ENCODE results near the gene LYVE1.
A peak's percentile ranks its signal among the peaks of the same experiment; 100 is the strongest.

Gene LYVE1

DNA sequence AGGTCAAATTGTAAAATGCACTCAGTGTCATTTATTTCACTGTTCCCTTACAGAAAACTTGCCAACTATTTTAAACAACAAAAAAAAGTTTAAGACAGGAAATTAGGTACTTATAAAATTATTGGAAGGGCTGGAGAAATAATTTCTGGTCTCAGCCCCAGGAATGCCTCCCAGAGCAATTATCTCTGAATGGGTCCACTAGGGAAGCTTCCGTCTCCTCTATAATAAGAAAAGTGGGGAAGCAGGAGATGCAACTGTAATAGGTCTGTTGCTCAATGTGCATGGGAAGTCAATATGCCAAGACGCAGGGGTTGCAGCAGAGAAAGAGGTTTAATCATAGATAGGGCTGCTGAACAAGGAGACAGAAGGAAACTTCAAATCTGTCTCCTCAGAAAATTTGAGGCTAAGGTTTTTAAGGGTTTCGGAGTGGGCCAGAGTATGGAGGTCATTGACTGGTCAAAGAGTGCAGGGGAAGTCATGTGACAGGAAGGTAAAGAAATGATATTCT, 16.6 kb downstream of the LYVE1 start:
- DNase-seq: no peak

DNA sequence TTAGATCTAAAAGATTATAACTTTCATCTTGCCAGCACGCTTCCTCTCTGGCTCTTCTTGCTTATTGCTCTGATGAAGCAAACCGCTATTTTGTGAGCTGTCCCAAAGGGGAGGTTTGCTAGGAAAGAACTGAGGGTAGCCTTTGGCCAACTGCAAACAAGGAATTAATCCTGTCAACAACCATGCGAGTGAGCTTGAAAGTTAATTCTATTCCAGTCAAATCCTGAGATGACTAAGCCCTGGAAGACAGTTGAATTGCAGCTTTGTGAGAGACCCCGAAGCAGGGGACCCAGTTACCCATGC, 17.2 kb downstream of the LYVE1 start:
- DNase-seq: no peak

DNA sequence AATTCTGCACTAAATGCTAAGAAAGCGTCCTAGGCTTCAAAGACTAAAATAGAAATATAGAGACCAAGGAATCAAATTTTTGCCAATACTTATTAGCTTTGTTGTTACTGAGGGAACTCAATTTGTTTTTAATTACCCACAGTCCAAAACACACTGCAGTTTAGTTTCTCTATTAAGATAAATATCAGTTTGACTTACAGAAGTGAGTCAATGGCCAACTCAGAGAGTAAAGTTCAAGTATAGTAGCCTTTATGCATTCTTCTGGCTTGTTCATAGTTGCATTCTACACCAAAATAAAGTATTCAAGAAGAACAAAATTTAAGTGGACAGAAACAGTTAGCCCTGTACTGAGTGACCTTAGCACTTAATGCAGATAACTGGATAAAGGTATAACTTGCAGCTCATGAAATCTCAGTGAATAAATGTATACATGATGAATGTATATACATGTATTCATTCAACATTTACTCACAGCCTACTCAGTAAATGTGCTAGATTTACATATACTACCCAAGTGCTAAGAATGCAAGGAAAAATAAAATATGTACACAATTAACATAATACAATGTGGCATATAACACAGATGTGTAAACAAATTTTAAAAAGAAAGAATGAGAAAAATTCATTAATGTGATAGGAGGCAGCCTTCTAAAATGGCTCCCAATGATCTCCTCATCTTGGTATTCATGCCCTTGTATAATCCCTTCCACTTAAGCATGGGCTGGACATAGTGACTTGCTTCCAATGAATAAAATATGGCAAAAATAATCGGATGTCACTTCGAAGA, 17.8 kb downstream of the LYVE1 start:
- DNase-seq: peak; percentile 43

DNA sequence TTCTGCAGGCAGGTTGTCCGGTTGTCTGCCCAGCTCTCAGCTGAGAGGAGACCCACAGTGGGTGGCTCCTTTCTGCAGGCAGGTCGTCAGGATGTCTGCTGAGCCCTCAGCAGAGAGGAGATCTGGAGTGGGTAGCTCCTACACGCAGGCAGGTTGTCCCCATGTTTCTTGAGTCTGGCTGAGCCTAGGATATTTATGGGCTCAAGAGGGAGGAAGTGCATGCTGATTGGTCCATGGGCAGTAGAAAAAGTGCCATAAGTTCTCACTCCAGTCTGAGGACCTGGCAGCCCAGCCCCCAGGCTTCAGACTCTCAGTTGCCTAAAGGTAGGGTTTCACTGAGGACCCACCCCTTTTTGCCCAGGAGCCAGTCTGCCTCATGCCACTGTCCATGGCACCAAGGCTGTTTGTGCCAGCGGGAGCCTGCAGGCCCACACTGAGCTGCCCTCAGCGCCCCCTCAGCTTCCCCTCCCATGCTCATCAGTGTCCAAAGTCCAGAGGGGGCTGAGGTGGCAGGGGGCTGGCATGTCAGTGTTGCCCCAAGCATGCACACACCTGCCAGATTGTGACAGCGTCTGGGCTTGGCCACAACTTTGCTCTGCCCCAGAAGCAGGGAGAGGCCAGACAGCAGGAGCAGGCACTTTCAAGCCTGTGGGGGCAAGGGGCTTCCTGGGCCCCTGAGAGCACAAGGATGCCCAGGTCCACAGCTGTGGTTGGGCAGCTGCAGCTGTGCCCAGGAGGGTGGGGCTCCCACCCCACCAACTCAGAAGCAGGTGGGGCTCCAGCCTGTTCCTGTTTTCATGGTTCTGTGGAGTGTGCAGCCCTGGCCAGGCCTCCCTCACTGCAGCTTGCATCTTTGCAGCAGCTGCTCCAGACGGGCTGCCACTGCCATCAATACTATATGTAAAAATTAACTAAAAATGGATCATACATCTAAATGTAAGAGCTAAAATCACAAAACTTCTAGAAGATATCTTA, 23.7 kb downstream of the LYVE1 start:
- no peak for DNase-seq

DNA sequence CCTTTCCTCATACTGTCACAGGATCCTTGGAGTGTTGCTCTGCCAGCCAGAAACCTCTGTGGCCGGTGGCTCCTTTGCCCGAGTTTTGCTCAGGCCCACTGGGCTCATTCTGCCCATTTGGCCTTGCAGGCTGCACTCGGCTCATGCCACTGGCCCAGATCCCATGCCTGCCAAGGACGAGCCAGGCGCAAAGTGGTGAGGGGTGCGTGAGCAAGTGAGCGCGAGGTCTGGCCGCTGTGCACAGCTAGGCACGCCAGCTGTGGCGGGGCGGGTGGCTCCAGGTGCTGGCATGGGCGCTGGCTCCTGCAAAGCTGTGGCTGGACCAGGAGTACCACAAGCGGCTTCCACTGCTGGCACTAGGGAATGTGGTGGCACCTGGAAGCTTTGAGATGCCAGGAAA, 24.7 kb downstream of the LYVE1 start:
- DNase-seq: no peak

DNA sequence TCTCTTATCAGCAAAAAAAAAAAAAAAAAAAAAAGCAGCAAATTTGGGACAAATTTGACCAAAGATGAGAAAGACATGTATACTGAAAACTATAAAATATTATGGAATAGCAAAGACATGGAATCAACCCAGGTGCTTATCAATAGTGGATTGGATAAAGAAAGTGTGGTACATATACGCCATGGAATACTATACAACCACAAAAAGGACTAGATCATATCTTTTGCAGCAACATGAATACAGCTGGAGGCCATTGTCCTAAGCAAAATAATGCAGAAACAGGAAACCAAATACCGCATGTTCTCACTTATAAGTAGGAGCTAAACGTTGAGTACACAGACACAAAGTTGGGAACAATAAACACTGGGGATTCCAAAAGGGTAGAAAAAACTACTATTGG, 25.7 kb downstream of the LYVE1 start:
- no peak for DNase-seq

DNA sequence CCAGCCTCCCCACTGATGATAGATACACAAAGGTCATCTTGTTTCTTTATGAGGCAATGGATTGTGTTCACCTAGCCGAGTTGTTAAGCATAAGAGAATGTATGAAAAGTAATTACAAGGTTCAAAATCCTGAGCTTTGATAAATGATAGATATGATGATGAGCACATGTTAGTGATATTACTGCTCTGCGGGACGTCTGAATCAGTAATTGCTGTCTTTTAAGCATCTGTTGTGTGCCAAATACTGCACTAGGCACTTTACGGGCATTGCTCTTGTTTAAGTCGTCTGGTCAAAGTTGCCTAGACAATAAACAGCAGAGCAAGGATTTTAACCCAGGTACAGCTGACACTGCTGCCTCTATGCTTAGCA, 26.9 kb downstream of the LYVE1 start:
- no peak for DNase-seq

DNA sequence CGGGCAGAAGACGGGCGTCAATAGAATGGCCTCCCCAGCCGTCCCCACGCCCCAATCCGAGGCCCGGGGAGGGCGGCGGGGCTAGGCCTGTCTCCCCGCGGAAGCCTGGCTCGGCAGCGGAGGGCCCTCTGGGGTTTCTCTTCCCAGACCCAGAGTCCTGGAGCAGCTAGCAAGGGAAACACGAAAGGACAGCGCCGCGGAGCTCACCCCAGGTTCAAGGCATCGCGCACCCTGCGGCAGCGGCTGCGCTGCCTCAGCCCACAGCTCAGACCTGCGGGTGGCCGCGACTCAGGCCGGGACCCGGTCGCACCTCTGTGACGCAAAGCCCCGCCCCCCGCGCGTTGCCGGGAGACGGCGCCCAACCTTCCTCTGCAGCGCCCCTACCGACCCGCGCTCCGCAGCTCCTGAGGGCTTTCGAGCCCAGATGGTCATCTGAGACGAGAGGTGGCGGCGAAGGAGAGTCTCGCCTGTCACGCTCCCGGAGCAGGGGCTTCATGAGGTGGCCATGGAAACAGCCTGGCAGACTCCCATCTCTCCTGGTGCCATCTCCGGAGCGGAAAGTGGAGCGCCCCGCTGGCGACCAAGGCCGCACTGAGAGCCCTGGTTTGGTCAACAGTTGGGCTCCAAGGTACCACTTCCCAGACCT, 27.4 kb downstream of the LYVE1 start, which contains the start of gene RNF141:
TSS of gene RNF141 (minus strand) at position 273 of the 646 bp plus-strand sequence. CDS start 7,029 bp downstream, outside the sequence.
- DNase-seq: peak; percentile 89

DNA sequence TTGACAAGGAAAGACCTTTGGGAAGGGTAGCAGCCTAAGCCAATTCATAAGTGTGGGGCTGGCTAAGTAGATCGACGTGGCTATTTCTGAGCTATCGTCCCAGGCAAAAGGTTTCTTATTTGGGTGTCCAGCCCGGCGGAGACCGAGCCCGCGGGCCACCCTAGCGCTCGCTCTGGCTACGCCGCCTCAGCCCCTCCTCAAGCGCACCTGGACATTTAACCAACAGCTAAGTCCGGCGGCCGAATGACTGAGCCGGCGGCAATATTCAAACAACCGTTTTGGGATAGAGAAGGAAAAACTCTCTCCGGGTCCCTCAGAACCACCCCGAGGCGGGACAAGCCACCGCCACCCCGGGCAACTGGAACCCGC, 27.9 kb downstream of the LYVE1 start:
- peak; percentile 14 for DNase-seq

DNA sequence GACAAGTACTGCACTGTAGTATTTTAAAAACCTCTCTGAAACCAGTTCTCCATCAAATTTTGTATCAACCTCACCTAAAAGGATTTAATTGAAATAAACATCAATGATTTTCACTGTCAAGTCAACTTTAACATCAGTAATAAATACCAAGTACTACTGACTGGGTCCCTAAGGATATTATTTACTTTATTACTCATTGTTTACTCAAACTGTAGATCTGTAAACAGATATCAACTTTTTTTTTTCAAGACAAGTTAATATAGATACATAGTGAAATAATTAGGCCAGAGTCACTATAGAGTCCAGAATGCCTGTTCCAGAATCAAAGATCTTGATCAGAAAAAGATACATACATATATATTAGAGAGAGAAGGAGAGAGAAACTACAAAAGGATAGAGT, 29.1 kb downstream of the LYVE1 start:
- no peak for DNase-seq

DNA sequence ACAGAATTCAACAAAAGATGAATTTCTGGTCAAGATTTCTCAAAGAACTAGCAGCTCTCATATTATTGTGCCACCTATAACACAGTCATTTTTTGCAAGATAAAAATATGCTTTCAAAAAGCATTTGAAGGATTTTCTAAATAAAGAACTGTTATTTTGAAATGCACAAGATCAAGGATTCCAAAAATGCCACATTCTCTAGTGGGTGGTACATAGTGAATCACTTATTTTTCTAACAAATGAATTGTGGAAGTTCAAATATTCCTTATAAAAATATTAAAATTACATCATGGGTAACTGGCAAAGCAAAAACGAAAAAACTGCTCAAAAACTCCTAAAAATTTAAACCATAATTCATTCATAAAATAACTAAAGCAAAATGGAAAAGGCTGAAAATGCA, 29.5 kb downstream of the LYVE1 start:
- no peak for DNase-seq

DNA sequence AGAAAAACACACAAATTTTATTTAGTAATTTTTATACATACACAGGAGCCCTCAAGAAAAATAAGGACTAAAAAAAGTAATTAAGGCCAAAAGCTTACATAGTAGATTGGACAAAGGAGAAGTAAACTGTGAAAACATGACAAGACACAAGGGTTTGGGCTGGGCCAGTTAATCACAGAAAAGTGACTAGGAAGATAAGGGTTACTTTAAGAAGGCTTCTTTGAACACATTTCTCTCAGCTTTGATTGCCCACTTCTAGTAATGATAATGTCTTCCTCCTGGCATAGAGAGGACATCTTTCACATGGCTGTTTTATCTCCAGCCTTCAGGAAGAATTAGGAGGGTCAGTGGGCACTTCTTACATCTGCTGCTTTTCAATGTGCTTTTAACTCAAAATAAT, 30.9 kb downstream of the LYVE1 start:
- no peak for DNase-seq

DNA sequence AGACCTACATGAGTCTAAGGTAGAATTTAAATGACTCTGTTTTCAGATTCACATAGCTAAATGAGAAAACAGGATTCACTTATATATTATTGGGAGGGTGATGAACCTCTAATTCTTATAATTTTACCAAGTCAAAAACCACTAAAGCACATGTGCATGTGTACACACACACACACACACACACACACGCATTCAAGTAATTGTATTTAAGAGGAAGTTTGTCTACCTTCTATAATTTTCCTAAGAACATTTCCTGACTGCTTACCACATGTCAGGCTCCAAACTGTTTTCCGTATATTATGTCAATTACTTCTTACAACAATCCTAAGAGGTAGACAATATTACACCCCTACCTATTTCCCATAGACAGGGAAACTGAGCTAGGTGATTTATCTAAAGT, 34.1 kb downstream of the LYVE1 start:
- no peak for DNase-seq

DNA sequence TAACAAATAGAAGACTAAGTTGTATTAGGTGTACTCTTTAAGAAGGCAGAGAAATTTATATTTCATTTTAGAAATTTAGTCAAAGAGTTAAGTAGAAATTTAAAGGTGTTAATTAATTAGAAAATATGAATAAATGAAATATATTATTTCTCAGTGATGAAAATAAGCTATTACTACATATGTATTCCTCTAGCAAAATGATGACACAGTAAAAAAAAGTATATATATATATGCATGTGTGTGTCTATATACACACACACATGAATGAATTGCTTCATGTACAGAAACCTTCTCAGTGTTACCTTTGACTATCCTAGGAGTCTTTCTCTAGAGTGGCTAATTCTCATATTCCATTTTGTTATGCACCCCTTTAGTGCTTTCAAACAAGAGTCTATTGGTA, 35.1 kb downstream of the LYVE1 start:
- no peak for DNase-seq

DNA sequence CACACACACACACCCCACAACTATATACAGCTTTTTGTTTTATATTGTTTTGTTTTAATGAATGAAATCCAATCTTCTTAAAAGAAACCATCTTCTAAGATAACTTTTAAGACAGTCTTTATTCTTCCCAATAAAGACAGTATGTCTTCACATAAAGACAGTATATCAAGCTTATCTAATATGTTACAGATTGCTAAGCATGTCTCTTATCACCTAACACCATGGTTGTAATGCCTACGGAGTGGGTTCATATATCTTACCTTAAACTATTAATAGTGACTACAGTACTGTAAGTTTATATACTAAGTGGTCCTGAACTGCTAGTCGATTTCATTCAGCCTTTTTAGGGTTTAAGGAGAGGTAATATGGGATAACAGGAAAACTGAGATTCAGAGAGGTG, 35.9 kb downstream of the LYVE1 start:
- DNase-seq: no peak

DNA sequence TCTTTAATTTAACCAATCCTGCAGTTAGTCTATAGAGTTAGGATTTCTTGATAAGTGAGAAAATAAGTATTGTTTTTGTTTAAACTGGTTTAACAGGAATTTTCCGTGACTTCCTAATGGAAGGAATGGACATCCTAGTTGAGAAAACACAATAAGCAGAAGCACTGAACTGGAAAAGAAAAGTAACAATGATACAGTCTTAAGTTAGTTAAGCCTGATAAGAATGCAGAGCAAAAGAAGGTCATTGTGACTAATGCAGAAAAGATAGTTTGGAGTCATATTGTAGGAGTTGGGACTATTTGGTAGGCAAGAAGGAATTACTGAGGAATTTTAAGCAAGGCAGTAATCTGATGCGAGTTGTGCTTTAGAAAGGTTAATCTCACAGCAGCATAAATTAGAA, 39.2 kb downstream of the LYVE1 start:
- peak; percentile 22 for DNase-seq

DNA sequence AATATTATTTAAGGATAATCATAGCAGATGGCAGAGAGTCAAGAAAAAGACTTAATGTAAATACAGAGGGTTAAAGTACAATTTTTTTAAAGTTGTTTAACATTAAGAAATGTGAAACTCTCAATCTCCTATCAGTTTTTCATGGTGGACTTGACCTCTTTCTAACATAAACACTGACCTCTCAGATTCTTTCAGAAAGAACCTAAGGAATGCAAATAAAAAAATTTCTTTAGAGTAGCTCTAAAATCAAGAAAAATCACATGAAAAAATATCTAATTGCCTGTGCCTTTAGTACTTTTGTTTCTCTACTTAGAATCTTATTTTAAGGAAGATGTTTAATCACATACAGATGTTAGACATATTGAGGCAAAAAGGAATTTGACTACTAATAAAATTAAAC, 40.3 kb downstream of the LYVE1 start:
- peak; percentile 20 for DNase-seq

DNA sequence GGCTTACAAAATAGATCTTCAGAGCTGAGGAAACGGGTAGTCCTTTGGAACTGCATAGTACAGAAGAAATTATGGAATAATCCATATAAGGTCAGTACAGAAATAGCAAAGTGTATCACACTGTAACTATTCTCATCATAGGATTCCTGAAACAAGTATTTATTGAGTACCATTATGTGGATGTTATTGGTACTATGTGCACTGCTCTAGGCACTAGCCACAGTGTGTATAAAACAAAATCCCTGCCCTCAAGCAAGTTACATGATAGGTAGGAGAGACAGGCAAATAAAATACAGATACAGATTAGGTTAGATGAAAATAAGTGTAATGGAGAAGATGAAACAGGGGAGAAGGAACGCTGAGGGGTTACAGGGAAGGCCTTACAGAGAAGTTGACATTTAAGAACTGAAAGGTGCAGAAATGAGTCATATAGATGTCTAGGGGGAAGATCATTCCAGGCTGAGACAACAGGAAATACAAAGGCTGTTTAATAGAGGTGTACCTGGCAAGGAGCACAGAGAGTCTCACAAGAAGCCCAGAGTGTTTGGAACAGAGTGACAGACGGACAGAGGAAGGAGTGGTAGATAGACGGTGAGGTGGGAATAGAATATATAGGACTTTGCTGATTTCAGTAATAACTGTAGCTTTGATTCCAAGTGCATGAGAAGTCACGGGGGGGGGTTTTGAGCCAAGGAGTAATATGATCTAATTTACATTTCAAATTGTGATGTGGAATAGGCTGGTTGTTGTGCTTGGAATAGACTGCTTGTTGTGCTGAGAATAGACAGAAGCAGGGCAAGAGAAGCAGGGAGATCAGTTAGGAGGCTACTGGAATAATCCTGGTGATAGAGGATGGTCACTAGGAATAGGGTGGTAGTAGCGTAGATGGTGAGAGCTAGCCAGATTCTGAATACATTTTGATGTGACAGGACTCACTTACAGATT, 41.2 kb downstream of the LYVE1 start:
- no peak for DNase-seq

DNA sequence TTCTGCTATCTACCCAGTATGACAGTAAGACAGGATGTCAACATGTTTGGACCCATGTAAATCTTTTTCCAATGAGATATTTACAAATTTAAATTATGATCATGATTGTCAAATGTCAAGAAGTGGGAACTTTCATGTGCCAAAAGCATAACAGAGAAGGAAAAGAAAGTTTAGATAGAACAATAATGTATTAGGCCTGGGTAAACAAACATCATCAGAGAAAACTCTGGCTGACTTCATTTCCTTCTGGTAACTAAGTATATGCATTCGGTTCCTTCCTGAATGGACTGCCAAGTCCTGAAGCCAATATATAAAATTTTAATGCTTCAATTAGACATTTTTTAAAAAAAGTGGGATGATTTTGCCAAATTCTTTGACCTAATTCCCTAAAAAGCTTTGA, 44.0 kb downstream of the LYVE1 start:
- no peak for DNase-seq

DNA sequence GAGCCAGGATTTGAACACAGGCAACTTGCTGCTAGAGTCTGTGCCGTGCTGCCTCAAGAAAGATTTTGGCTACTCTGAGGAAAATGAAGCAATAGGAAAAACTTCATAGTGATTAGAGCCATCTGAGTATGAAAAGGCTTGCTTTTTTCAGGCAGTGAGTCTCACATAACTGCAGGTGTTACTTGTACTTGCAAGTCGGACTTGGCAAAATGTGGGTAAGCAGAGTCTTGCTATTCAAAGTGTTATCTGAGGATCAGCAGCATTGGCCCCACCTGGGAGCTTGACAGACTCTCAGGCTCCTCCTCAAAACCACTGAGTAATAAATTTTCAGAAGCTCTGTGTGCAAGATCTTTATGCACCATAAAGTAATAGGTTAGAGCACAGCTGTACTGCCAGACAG, 45.5 kb downstream of the LYVE1 start:
- DNase-seq: no peak

DNA sequence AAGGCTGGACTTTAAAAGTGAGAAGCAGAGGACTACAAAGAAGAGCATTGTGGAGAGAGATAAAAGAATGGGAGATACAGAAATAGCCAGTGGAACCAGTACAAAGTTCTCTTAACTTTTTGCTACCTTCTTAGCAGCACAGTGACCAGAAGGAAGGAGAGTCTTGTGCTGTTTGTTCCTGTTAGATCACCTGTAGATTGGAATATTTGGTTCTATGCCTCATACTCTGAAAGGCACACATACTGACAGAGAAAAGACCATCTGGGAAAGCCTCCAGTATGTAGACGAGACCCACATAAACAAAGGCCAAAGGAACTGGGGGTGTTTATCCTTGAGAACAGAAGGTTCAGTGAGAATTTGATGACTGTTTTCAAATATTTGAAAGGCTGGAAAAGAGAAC, 46.2 kb downstream of the LYVE1 start:
- no peak for DNase-seq

DNA sequence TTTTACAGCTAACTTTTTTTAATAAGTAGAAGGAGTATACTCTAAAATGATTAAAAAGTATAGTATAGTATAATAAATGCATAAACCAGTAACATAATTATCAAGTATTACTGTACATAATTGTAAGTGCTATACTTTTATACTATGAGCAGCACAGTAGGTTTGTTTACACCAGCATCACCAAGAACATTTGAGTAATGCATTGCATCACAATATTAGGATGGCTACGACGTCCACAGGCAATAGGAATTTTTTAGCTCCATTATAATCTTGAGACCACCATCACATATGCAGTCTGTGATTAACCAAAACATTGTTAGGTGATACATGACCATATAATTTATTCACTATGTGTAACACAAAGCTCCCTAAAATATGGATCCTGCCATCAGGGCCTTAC, 47.9 kb downstream of the LYVE1 start:
- DNase-seq: no peak

Data from fibroblast of skin of abdomen (primary cell).